ENCODE results near the gene TMEM198.

TMEM198 gene

GRCh38 chr2:219536967-219537366, 6.9 kb upstream of the TMEM198 start:
- TF ChIP-seq CTCF (IDR thresholded peaks at IDR 0.05) (no peak), ZFX (IDR thresholded peaks at IDR 0.05; ENCODE audit: borderline replicate concordance) (no peak)
- no peak overlapping the region for H3K27ac ChIP-seq

GRCh38 chr2:219537657-219538488, 6.0 kb upstream of the TMEM198 start:
- H3K27ac ChIP-seq, result no peak overlapping the region
- TF ChIP-seq ZFX (IDR thresholded peaks at IDR 0.05; ENCODE audit: borderline replicate concordance) (no peak), CTCF (IDR thresholded peaks at IDR 0.05) (0 out of 2 replicates have a peak, but pooled peaks have one; percentile 14)

GRCh38 chr2:219538504-219538951, 5.3 kb upstream of the TMEM198 start:
- no peak overlapping the region for H3K27ac ChIP-seq
- TF ChIP-seq CTCF (IDR thresholded peaks at IDR 0.05), result no peak
- TF ChIP-seq ZFX (IDR thresholded peaks at IDR 0.05; ENCODE audit: borderline replicate concordance), result no peak

DNA sequence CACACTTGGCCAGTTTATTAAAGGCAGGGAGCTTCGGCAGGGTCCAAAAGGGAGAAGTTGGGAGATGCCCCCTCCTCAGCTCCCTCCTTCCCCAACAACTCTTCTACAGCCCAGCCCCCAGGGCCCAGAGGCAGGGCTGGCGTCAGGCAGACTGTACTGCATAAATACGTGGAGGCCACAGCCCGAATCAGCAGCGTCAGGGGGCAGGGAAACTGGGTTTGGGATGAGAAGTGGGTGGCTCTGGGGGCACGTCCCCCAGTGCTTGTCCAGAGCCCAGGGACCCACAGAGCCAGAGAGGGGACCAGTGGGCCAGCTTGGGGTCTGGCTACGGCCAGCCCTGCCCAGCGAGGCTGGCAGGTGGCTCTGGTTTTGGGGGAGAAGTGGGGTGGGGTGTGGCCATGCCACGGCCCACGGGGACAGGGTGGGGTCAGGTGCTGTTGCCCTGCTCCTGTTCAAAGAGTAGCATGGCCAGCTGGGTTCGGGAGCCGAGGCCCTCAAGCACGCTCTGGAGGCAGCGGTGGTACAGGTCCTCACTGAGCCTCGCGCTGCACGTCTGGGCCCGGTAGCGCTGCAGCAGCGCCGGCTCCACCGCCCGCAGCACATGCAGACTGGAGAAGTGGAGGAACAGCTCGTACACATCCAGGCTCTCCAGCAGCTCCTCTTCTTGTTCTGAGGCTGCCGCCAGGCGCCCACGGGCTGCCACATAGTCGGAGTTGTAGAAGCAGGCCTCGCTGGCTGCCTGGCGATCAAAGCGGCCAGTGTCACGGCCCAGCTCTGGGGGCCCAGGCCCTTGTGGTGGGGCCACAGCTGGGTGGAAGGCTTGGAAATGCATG, 4.7 kb upstream of the TMEM198 start:
- TF ChIP-seq ZFX (IDR thresholded peaks at IDR 0.05; ENCODE audit: borderline replicate concordance) (no peak), CTCF (IDR thresholded peaks at IDR 0.05) (no peak)
- no peak overlapping the region for H3K27ac ChIP-seq

DNA sequence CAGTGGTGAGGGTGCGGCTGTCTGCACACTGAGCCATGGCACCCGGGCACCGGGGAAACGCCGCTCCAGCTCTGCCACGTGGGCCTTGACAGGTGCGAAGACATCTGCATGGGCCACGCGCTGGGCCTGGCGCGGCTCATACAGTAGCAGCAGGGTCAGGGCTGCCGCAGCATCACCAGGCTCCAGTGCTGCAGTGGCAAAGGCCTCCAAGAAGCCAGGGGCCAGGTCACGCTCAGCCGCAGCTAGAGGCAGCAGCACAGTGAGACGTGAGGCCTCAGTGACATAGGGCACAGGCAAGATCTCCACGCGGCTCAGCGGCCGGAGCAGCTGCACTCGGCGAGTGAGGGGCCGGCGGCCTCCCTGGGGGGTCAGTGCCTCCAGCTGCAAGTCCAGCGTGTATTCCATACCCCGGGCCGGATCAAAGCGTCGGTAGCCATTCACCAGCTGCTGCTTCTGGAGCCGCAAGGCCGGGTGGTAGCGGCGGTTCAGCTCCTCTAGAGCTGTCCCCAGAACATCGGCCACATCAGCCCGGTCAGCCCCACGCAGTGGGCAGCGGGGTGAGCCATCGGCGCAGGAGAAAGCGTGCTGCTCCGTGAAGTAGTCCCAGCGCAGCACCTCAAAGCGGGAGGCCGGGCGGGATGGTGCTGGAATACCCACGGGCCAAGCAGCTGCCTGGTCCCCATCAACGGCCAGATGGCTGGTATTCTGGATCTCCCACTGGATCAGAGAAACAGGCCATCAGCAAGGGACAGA, 3.7 kb upstream of the TMEM198 start:
- TF ChIP-seq ZFX (IDR thresholded peaks at IDR 0.05; ENCODE audit: borderline replicate concordance) (no peak), CTCF (IDR thresholded peaks at IDR 0.05) (no peak)
- H3K27ac ChIP-seq, result no peak overlapping the region

DNA sequence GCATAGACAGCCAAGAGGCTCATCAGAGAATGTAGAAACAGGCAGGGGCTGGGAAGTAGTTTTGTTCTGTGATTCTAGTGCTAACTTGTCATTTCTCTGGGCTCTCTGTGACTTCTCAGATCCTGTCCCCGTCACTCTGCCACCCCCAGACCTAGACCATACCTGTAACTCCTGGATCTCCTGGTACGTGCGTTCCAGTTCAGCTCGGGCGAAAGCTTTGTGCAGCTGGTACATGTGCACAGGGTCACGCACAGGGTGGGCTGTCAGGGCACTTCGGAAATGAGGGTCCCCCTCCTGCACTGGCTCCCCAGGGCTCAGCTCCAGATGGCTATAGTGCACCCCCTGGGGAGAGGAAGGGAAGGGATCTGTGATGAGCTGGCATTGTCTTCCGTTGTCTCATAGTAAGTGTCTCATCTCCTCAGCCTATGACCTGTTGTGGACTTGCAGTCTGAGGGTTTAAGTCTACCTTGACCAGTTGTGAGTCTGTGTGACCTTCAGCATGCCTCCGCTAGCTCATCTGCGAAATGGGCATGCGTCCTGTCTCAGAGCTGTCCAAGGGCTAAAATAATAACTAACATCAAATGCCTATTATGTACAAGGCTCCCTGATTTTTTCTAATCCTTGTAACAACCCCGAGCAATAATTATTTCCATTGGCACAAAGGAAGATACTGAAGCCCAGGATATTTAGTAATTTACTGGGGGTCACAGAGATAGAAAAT, 2.9 kb upstream of the TMEM198 start:
- H3K27ac ChIP-seq, result no peak overlapping the region
- TF ChIP-seq ZFX (IDR thresholded peaks at IDR 0.05; ENCODE audit: borderline replicate concordance), result no peak
- TF ChIP-seq CTCF (IDR thresholded peaks at IDR 0.05), result no peak
